ENCODE data around the gene BCL10. TPM values are rescaled to one million over a fixed set of nuclear protein-coding genes. Genes with fewer than 3 reads are reported as not detected.

BCL10 gene
- total RNA-seq, 2 donors from 2014 or later = 13.8 to 27.8 TPM

DNA sequence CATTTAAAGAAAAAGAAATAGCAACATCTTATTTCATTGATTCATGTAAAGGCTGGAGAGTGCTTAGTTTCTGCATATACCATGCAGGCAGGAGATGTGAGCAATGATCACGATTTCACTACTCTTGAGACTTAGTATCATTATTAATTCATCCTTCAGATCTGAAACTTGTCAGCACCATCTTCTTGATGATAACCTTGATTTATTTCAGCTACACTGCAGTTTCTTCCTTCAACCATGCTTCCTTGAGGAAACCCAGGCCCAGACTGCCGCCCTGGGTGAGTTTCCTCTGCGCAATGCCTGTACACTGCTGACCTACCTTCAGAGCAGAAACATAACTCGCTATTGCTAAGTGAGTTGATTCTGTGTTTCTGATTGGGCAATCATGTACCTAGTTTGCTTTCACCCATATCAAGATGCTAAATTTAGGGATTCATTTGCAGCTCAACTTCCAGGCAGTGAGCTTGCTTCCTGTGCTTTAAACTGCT is 13.5 kb upstream of the BCL10 start:
- H3K27ac Mint-ChIP-seq = no peak overlapping the region
- peaks cover 42 to 44% of the 10 kb centered on the region in 2 donors for H3K27me3 Mint-ChIP-seq
- no peak overlapping the region for H3K4me3 Mint-ChIP-seq
- H3K36me3 Mint-ChIP-seq = no peaks in the 10 kb centered on the region
- ATAC-seq (no peak), DNase-seq (ENCODE audit: low spot score) (no peak)
- no peaks in the 10 kb centered on the region for H3K4me1 Mint-ChIP-seq (ENCODE audit: low read depth in 2 of 2)
- no peaks in the 10 kb centered on the region for H3K9me3 Mint-ChIP-seq

DNA sequence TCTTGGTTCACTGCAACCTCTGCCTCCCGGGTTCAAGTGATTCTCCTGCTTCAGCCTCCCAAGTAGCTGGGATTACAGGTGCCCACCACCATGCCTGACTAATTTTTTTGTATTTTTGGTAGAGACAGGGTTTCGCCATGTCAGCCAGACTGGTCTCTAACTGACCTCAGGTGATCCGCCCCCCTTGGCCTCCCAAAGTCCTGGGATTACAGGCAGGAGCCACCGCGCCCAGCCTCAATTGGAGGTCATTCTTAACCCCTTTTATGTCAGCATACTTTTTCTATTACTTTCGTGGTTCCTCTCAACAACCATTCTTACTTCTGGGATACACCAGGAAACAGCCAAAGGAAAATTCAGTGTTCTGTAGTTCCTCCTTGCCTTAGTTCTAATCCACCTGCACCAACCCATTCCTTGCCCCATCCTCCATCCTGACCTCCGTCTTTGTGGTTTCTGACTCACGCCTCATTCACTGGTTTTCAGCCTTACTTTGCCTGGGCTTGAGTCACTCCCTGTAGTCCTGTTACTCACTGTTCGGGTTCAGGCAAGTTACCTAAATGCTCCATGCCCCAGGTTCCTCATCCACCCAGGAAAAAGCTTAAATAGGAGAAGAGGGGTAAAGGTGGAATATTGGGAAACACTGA is 12.9 kb upstream of the BCL10 start:
- no peak for DNase-seq (ENCODE audit: low spot score)
- Mint-ChIP-seq H3K27me3 (peaks cover 39 to 42% of the 10 kb centered on the region in 2 donors), H3K36me3 (no peaks in the 10 kb centered on the region), H3K27ac (no peak overlapping the region), H3K9me3 (no peaks in the 10 kb centered on the region), H3K4me3 (no peak overlapping the region), H3K4me1 (ENCODE audit: low read depth in 2 of 2) (no peaks in the 10 kb centered on the region)
- ATAC-seq = peak in 1 of 2 donors; percentile 52

DNA sequence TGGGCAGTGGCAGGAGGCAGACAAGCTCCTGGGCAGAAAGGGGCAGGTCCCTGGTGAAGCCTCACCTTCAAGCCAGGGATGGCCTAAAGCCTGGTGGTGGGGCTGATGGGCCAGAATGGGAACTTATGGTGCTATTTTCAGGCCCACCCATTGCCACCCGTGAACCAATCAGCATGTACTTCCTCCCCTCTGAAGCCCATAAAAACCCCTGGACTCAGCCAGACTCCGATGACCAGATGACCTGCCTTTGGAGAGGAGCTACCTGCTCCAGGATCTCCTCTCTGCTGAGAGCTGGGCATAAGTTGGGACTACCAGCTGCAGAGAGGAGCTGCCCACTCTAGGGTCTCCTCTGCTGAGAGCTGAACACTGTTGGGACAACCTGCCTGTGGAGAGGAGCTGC is 7.8 kb upstream of the BCL10 start:
- no peak for DNase-seq (ENCODE audit: low spot score)
- no peaks in the 10 kb centered on the region for H3K36me3 Mint-ChIP-seq
- H3K9me3 Mint-ChIP-seq = no peaks in the 10 kb centered on the region
- H3K4me1 Mint-ChIP-seq (ENCODE audit: low read depth in 2 of 2) = no peaks in the 10 kb centered on the region
- ATAC-seq = no peak
- H3K27me3 Mint-ChIP-seq = peaks cover 29 to 30% of the 10 kb centered on the region in 2 donors
- H3K4me3 Mint-ChIP-seq = no peak overlapping the region
- no peak overlapping the region for H3K27ac Mint-ChIP-seq

DNA sequence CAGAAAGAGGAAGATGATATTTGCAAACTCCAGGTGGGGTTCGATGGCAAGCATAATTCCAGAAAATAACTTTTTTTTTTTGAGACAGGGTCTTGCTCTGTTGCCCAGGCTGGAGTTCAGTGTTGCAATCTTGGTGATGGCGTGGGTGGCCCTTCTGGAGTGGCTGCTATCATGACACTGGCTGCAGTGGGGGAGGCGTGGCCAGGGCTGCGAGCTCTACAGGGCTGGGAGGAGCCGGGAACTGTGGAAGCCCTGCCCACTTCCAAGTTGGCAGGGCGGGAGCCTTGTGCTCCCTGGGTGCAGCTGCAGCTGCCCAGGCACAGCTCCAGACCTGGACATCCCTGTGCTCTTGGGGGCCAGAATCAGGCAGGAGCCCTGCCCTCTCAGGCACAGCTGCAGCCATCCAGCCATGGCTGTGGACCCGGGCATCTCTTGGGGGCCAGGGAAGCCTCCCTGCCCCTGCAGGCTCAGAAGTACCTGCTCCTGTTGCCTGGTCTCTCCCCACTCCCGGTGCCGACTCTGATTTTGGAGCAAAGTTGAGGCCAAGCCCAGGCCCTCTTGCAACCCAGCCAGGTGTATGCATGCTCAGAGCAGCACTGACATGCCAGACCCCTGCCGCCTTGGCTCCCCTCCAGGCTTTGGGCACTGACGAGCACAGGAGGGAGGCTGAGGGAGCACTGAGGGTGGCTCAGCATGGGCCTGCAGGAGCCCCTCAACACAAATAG is 7.2 kb upstream of the BCL10 start:
- Mint-ChIP-seq H3K4me1 (ENCODE audit: low read depth in 2 of 2) (peaks cover 5% of the 10 kb centered on the region in 2 donors), H3K27ac (no peak overlapping the region), H3K9me3 (no peaks in the 10 kb centered on the region), H3K27me3 (peaks cover 33 to 35% of the 10 kb centered on the region in 2 donors), H3K36me3 (no peaks in the 10 kb centered on the region), H3K4me3 (no peak overlapping the region)
- ATAC-seq (no peak), DNase-seq (ENCODE audit: low spot score) (no peak)

DNA sequence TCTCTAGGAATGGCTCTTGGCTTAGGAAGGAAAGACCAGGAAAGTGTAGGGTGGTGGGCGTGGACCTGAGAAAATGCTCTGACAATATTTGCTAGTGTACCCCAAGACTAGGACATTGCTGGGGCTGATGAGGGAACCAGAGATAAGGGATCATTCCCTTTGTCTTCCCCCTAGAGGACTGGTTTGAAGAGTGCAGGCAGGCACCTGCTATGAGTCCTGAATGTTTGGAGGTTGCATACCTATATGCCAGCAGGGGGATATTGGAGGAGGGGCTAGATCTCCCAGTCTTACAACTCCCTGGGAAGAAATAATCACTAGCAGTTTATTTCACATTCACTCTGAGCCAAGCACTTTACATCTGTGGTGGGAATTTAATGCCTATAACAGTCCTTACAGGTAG is 6.0 kb upstream of the BCL10 start:
- Mint-ChIP-seq H3K4me1 (ENCODE audit: low read depth in 2 of 2) (peaks cover 5 to 7% of the 10 kb centered on the region in 2 donors), H3K27me3 (peaks cover 33 to 36% of the 10 kb centered on the region in 2 donors), H3K27ac (no peak overlapping the region), H3K9me3 (no peaks in the 10 kb centered on the region), H3K4me3 (no peak overlapping the region), H3K36me3 (no peaks in the 10 kb centered on the region)
- no peak for DNase-seq (ENCODE audit: low spot score)
- ATAC-seq = no peak

DNA sequence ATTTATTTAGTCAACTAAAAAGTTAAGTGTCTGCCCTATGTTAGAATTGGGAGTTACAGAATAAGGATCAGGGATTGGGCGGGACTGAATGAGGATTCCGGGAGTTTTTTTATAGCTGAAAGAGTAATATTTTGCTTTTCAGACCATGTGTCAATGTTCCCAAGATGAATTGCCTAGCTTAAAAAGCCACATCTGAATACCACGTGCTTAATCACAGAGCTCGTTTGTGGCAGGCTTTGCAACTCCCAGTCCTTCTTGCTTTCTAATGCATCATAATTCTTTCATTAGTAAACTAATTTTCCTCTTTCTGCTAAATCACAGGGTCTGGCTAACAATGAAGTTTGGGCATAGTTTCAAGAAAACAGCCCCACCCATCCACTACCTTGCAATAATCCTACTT is 4.2 kb upstream of the BCL10 start:
- DNase-seq (ENCODE audit: low spot score) = no peak
- H3K27ac Mint-ChIP-seq = no peak overlapping the region
- peaks cover 10 to 13% of the 10 kb centered on the region in 2 donors for H3K4me1 Mint-ChIP-seq (ENCODE audit: low read depth in 2 of 2)
- no peaks in the 10 kb centered on the region for H3K9me3 Mint-ChIP-seq
- no peaks in the 10 kb centered on the region for H3K36me3 Mint-ChIP-seq
- no peak overlapping the region for H3K4me3 Mint-ChIP-seq
- H3K27me3 Mint-ChIP-seq = peaks cover 29 to 36% of the 10 kb centered on the region in 2 donors
- no peak for ATAC-seq

DNA sequence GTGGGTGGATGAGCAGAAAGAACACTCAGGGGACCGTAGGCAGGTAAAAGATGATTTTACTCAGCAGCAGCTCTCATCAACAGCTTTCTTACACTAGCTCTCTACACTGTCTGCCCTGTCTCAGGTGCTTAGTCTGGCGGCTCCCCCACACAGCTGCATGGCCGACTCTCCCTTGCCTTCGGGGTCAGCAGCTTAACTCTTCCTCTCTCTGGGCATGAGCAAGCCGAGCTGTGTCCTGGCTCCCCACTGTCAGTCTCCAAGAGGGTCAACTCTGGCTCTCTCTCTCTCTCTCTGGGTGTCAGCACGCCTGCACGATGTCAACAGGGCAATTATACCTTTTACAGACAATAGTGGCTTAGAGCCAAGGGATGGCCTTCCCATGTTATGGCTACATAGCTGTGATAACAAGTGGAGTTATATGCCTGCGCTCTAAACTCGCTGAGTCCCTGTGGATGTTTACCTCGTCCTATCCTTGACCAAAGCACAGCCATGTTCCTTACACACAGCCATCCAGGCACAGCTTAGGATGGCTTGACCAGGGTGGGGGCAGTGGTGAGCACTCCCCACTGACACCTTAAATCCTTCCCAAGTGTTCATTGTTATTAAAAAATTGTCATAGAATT is 3.1 kb upstream of the BCL10 start:
- Mint-ChIP-seq H3K4me1 (ENCODE audit: low read depth in 2 of 2) (peaks cover 16 to 24% of the 10 kb centered on the region in 2 donors), H3K27ac (no peak overlapping the region), H3K4me3 (no peak overlapping the region), H3K9me3 (no peaks in the 10 kb centered on the region), H3K27me3 (peaks cover 29 to 36% of the 10 kb centered on the region in 2 donors), H3K36me3 (no peaks in the 10 kb centered on the region)
- ATAC-seq (no peak), DNase-seq (ENCODE audit: low spot score) (no peak)

DNA sequence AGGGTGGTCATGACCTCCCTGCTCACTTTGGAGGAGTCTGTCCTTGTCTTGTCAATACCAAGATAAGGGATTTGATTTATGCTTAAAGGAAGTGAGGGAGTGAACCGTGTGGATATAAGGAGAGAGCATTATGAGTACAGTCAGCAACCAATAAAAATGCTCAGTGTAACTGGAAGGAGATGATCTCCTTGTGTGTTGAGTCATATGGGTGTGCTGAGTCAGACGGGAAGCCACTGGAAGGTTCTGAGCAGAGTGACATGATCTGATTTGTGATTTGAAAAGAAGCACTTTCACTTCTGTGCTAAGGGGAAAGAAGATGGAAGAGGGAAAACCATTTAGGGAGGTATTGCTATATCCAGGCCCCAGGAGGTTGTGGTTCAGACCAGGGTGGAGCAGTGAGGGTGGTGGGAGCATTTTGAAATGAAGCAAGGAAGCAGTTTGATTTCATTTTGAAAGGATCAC is 2.5 kb upstream of the BCL10 start:
- Mint-ChIP-seq H3K9me3 (no peaks in the 10 kb centered on the region), H3K27ac (no peak overlapping the region), H3K4me3 (no peak overlapping the region), H3K27me3 (peaks cover 29 to 36% of the 10 kb centered on the region in 2 donors), H3K36me3 (no peaks in the 10 kb centered on the region), H3K4me1 (ENCODE audit: low read depth in 2 of 2) (peaks cover 21 to 31% of the 10 kb centered on the region in 2 donors)
- DNase-seq (ENCODE audit: low spot score) = no peak
- ATAC-seq = no peak

DNA sequence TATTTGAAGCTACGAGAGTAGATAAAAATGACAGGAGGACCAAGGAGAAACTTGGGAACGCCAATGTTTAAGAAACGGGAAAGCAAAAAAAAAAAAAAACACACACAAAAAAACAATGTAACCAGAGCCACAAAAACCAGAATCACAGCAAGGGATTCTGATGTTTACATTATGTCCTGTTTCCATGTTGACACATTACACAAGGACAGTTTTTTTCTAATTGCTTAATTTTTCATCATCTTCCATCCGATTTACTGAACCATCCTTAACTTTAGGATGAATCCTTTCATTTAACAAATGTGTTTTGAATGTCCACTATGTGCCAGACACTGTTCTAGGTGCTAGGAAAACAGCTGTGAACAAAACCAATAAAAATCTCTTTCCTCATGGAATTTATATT is 1.4 kb upstream of the BCL10 start:
- peaks cover 31 to 41% of the 10 kb centered on the region in 2 donors for H3K4me1 Mint-ChIP-seq (ENCODE audit: low read depth in 2 of 2)
- no peak overlapping the region for H3K27ac Mint-ChIP-seq
- no peak for DNase-seq (ENCODE audit: low spot score)
- peaks cover 10% of the 10 kb centered on the region for H3K36me3 Mint-ChIP-seq
- no peak overlapping the region for H3K4me3 Mint-ChIP-seq
- H3K27me3 Mint-ChIP-seq = peaks cover 27 to 36% of the 10 kb centered on the region in 2 donors
- ATAC-seq = no peak
- no peaks in the 10 kb centered on the region for H3K9me3 Mint-ChIP-seq

DNA sequence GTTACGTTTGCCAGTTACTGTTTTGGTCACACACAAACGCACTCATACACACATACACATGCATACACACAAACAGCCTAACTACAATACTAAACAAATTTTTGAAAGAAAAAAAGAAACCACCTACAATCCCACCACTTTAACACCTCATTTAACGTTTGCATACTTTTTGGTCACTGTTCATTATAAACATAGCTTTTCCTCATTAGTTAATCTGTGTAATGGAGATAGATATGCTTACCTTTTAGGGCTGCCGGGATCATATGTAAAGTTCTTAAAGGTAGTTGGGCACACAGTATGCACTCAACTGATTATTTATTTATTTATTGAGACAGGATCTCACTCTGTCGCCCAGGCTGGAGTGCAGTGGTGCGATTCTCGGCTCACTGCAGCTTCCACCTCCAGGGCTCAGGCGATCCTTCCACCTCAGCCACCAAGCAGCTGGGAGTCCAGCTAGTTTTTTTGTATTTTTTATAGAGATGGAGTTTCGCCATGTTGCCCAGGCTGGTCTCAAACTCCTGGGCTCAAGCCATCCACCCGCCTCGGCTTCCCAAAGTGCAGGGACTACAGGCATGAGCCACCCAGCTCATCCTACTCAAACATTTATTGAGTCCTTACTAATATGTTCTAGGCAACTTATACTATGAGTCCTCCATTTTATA is 677 bp upstream of the BCL10 start:
- H3K27me3 Mint-ChIP-seq = peaks cover 24 to 32% of the 10 kb centered on the region in 2 donors
- H3K4me1 Mint-ChIP-seq (ENCODE audit: low read depth in 2 of 2) = peaks cover 33 to 44% of the 10 kb centered on the region in 2 donors
- H3K9me3 Mint-ChIP-seq = no peaks in the 10 kb centered on the region
- H3K36me3 Mint-ChIP-seq = peaks cover 11% of the 10 kb centered on the region
- H3K4me3 Mint-ChIP-seq = peak overlapping the region; percentile 85
- ATAC-seq (no peak), DNase-seq (ENCODE audit: low spot score) (no peak)
- H3K27ac Mint-ChIP-seq = peak overlapping the region; percentile 68 to 83

DNA sequence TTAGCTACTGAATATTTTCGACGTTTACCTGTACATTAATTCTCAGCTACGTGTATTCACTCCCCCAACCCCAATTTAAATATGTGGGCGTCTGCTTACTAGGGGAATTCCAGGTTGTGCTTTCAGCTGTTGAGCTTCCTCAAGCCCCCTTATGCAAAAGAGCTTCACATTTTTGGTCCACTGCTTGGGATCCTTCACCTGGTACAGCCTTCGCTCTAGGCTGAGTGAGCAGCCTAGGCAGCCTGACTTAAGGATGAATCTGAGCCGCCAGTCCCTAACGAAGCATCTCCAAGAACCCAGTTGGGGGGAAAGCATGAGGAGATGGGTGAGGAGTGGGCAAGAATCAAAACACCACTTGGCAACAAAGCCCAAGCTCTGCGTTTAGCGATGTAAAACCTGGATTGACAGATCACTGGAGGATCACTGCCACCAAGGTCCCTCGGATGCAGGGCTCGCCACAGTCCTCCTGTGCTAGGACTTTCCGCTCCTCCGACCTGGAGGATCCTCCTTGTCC is 674 bp downstream of the BCL10 start:
- ATAC-seq = no peak
- Mint-ChIP-seq H3K27me3 (peaks cover 12 to 20% of the 10 kb centered on the region in 2 donors), H3K4me1 (ENCODE audit: low read depth in 2 of 2) (peaks cover 41 to 44% of the 10 kb centered on the region in 2 donors), H3K4me3 (peak overlapping the region; percentile 85), H3K27ac (peak overlapping the region; percentile 68 to 83), H3K9me3 (no peaks in the 10 kb centered on the region), H3K36me3 (peaks cover 17% of the 10 kb centered on the region)
- no peak for DNase-seq (ENCODE audit: low spot score)

DNA sequence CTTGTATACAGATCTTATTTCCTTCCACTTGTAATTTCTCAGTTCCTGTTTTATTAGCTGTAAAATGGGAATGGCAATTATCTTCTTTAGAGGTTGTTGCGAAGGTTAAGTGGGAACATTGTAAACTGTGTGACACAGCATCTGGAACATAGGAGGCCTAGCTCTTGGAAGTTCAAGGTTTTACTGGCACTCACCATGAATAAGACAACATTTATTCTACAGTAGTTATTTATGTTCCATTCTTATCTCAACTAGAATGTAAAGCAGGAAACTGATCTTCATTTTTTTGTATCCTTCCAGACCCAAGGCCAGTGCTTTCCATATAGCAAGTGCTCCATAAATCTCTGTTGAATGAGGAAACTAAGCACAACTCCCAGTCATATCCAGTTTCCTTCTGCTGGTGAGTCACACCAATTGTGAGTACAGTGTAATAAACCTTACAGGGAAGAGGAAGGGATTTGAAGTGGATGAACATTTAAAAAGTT is 1.4 kb downstream of the BCL10 start:
- ATAC-seq (no peak), DNase-seq (ENCODE audit: low spot score) (no peak)
- no peaks in the 10 kb centered on the region for H3K9me3 Mint-ChIP-seq
- peaks cover 41 to 44% of the 10 kb centered on the region in 2 donors for H3K4me1 Mint-ChIP-seq (ENCODE audit: low read depth in 2 of 2)
- peaks cover 8 to 13% of the 10 kb centered on the region in 2 donors for H3K27me3 Mint-ChIP-seq
- H3K36me3 Mint-ChIP-seq = peaks cover 19% of the 10 kb centered on the region
- H3K4me3 Mint-ChIP-seq = peak overlapping the region; percentile 85
- H3K27ac Mint-ChIP-seq = peak overlapping the region; percentile 68 to 83

DNA sequence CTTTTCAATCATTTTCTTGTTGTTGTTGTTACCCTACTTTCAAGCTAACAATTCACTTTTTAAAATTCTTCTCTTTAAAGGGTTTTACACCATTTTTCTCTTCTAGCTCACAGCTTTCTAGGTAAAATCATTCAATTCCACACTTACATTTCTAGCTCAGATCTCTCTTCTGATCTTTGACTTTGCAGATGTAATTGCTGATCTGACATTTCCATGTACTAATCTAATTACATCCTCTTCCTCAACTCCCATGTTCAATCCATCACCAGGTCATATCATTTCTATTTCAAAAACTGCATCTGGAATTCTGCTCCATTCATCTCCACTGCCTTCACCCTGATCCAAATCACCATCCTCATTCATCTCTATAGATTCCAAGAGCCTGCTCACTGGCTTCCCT is 3.0 kb downstream of the BCL10 start:
- peaks cover 25% of the 10 kb centered on the region for H3K36me3 Mint-ChIP-seq
- no peaks in the 10 kb centered on the region for H3K27me3 Mint-ChIP-seq
- H3K9me3 Mint-ChIP-seq = no peaks in the 10 kb centered on the region
- no peak overlapping the region for H3K4me3 Mint-ChIP-seq
- H3K4me1 Mint-ChIP-seq (ENCODE audit: low read depth in 2 of 2) = peaks cover 35 to 45% of the 10 kb centered on the region in 2 donors
- H3K27ac Mint-ChIP-seq = peak overlapping the region in 1 of 2 donors; percentile 1
- ATAC-seq (no peak), DNase-seq (ENCODE audit: low spot score) (no peak)

All from natural killer cell treated with Interleukin-12 subunit alpha and Interleukin-12 subunit beta and Interleukin-15 and Interleukin-18, amount 100 ng/mL, for 72 hours (primary cell).